Activated CD4-positive, alpha-beta memory T cell treated with anti-CD3 and anti-CD28 coated beads, Interleukin-2, amount 10 ng/mL, durations not matched to agents 7 days and 5 days (primary cell): Measurements from ENCODE around the gene NLRP4. TPM values are rescaled to one million over a fixed set of nuclear protein-coding genes. Genes with fewer than 3 reads are reported as not detected.
"Not testable (repeated sequence)": the region's sequence is repeated elsewhere in the genome, so short reads cannot be mapped to it uniquely, and the experiment has no call there.

Source experiments
- CTCF ChIA-PET: fragments of 350-600 bp; sonication (Branson Sonifier 250); formaldehyde crosslinking; loops from one replicate; lab custom pipeline; 2021; ENCODE audit warnings: antibody characterized with exemption, inconsistent platforms; lab: Charles Lee
- POLR2A ChIA-PET: fragments of 350-600 bp; sonication (Branson Sonifier 250); formaldehyde crosslinking; loops from one replicate; lab custom pipeline; 2021; ENCODE audit warnings: antibody characterized with exemption; lab: Charles Lee
- DNase-seq: peaks from one replicate; pipeline ENCODE4 v3.0.0-alpha.2; 2020
- H3K27ac Mint-ChIP-seq: one replicate; pipeline ENCODE4 v1.8.0; 2021; ENCODE audit warnings: mild to moderate bottlenecking, mixed read lengths
- H3K27me3 Mint-ChIP-seq: one replicate; pipeline ENCODE4 v1.8.0; 2021; ENCODE audit warnings: mixed read lengths
- H3K36me3 Mint-ChIP-seq: one replicate; pipeline ENCODE4 v1.8.0; 2021; ENCODE audit warnings: low read depth, mixed read lengths
- H3K4me1 Mint-ChIP-seq: one replicate; pipeline ENCODE4 v1.8.0; 2021; ENCODE audit warnings: mixed read lengths
- H3K4me3 Mint-ChIP-seq: one replicate; pipeline ENCODE4 v1.8.0; 2021; ENCODE audit warnings: mild to moderate bottlenecking, mixed read lengths
- H3K9me3 Mint-ChIP-seq: one replicate; pipeline ENCODE4 v1.8.0; 2021; ENCODE audit warnings: mixed read lengths
- total RNA-seq, 2 experiments: library from RNA; stranded (reverse); gene quantifications; one replicate each; pipeline ENCODE4 v1.2.3, GENCODE V29; 2021

Gene NLRP4
- total RNA-seq, 2 experiments from 2014 or later = not detected

DNA sequence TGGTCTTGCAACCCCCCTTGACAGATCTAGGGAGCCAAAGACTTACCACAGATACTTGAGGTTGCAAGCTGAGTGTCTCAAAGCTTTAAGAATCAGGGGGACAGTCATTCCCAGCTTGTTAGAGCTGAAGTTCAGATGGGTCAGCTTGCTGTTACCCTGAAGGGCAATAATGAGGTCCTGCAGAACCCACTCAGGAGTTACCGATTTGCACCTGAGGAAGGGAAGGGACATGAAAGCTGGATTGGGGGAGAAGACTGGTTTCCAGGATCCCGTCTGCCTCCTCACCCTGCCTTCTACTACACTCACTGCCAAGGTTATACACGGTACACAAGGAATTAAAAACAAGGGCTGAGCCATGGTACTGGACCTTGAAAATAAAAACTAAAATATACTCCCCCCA is 71.4 kb downstream of the NLRP4 start:
- ChIA-PET POLR2A (no interaction called here), CTCF (no interaction called here)
- H3K27me3 Mint-ChIP-seq = no peaks in the 10 kb centered on the region
- H3K4me1 Mint-ChIP-seq = no peaks in the 10 kb centered on the region
- H3K9me3 Mint-ChIP-seq = peaks cover 23% of the 10 kb centered on the region
- no peak overlapping the region for H3K27ac Mint-ChIP-seq
- no peak overlapping the region for H3K4me3 Mint-ChIP-seq
- no peaks in the 10 kb centered on the region for H3K36me3 Mint-ChIP-seq
- DNase-seq = no peak

DNA sequence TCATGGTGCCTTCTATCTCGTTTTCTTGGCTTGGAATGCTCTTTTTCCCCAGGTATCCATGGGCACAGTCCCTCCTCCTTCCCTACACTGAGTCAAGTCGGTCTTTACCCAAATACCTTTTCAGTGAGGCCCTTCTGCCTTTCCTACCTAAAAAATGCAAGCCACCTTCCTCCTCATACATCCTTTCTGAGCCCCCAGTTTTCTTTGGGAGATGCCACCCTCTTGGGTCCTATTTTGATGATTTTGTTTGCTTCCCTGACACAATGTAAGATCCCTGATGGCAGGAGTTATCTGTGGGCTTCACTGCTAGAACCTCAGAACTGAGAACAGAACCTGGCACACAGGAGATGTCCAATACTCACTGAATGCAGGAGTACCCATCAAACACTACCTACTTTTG is 73.5 kb downstream of the NLRP4 start:
- Mint-ChIP-seq H3K36me3 (no peaks in the 10 kb centered on the region), H3K4me3 (no peak overlapping the region), H3K9me3 (peaks cover 19% of the 10 kb centered on the region), H3K27me3 (no peaks in the 10 kb centered on the region), H3K27ac (no peak overlapping the region), H3K4me1 (no peaks in the 10 kb centered on the region)
- ChIA-PET POLR2A (no interaction called here), CTCF (no interaction called here)
- DNase-seq = no peak

DNA sequence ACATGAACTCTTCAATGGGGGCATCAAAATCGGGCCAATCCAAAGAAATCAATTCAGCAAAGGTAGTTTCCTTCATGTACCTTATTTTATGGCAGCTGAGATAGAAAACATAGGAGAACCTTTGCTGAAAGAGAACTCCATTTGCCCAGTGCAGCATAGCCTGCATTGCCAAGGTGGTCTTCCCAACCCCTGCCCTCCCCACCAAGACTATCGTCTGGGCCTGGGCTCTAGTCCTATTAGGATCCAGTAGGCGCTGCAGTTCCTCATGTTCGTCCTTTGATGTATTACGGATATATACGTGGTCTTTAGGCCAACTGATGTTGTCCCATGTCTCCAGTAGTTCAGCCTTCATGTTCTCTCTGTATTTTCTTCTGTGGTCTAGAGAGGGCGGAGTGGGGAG is 76.6 kb downstream of the NLRP4 start:
- Mint-ChIP-seq H3K9me3 (peaks cover 17% of the 10 kb centered on the region), H3K27ac (no peak overlapping the region), H3K27me3 (no peaks in the 10 kb centered on the region), H3K4me3 (no peak overlapping the region), H3K36me3 (no peaks in the 10 kb centered on the region), H3K4me1 (no peaks in the 10 kb centered on the region)
- POLR2A ChIA-PET = no interaction called here
- CTCF ChIA-PET = no interaction called here
- DNase-seq = no peak

DNA sequence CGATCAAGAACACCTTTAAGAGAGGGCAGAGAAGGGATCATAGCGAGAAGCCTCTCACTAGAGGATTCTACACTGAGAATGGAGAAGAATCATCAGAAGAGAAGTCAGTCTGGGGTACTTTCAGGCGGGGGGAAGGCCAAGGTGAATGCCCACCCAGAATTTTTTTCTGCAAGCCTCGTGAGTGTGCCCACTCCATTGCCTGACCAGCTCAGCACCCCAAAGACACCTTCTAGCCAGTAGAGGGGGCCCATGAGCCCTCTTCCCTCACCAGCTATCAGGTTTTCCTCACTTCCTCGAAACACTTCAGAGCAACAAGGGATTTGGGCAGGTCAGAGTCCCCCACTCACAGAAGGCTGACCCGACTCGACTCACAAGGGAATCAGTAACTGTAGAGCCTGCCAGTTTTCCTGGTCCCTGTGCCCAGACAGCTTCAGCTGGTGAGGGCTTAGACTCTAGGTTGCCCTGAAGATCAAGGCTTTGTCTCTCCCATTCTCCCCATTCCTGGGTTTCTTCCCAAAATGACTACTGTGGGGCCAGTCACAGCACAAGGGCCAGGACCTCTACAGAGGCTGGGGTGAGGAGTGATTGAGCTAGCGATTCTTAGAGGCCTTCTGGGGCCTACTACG is 77.4 kb downstream of the NLRP4 start:
- peaks cover 15% of the 10 kb centered on the region for H3K9me3 Mint-ChIP-seq
- no peaks in the 10 kb centered on the region for H3K27me3 Mint-ChIP-seq
- DNase-seq = no peak
- H3K36me3 Mint-ChIP-seq = no peaks in the 10 kb centered on the region
- ChIA-PET POLR2A (no interaction called here), CTCF (no interaction called here)
- H3K27ac Mint-ChIP-seq = no peak overlapping the region
- H3K4me1 Mint-ChIP-seq = no peaks in the 10 kb centered on the region
- H3K4me3 Mint-ChIP-seq = no peak overlapping the region

DNA sequence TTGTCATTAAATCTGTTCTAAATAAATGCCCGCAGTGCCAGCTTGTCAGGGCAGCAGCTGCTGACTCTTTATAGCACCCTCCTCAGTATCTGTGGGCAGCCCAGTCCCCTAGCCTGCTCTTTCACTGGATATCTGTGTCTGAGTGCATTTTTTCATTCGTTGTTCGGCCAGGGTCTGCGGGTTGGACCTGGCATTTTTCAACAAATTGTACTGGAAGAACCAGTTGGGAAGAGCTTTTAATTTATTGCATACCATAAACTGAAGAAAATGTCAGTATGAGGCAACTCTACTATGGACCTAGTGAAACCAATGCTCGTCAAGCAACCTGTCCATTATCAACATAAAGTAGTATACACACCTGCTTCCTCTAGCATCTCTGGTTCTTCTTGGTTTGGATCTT is 87.2 kb downstream of the NLRP4 start:
- H3K4me3 Mint-ChIP-seq = no peak overlapping the region
- CTCF ChIA-PET = no interaction called here
- H3K9me3 Mint-ChIP-seq = peaks cover 29% of the 10 kb centered on the region
- no peak for DNase-seq
- no peaks in the 10 kb centered on the region for H3K36me3 Mint-ChIP-seq
- POLR2A ChIA-PET = no interaction called here
- H3K27me3 Mint-ChIP-seq = no peaks in the 10 kb centered on the region
- H3K27ac Mint-ChIP-seq = no peak overlapping the region
- H3K4me1 Mint-ChIP-seq = no peaks in the 10 kb centered on the region

DNA sequence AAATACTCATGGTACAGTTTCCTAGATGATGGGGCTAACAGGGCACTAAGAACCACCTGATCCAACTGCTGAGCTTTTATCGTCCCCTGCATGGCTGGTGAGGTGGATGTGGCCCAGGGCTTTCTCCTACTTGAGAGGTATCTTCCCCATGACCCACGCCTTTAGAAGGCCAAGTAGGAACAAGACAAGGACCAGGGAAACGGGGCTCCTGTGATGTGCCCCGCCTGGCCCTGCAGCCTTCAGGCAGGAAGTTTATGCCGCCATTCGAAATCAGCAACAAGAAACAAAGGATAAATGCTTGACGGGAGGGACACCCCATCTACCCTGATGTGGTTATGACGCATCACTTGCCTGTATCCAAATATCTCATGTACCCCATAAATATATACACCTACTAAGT is 91.7 kb downstream of the NLRP4 start:
- Mint-ChIP-seq H3K4me3 (no peak overlapping the region), H3K4me1 (no peaks in the 10 kb centered on the region), H3K27ac (no peak overlapping the region), H3K27me3 (no peaks in the 10 kb centered on the region), H3K9me3 (peaks cover 24% of the 10 kb centered on the region), H3K36me3 (no peaks in the 10 kb centered on the region)
- ChIA-PET CTCF (no interaction called here), POLR2A (no interaction called here)
- DNase-seq = no peak

DNA sequence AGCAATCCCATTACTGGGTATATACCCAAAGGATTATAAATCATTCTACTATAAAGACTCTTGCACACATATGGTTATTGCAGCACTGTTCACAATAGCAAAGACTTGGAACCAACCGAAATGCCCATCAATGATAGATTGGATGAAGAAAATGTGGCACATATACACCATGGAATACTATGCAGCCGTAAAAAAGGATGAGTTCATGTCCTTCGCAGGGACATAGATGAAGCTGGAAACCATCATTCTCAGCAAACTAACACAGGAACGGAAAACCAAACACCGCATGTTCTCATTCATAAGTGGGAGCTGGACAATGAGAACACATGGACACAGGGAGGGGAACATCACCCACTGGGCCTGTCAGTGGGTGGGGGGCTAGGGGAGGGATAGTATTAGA is 92.9 kb downstream of the NLRP4 start:
- peaks cover 25% of the 10 kb centered on the region for H3K9me3 Mint-ChIP-seq
- not testable (repeated sequence) for H3K27me3 Mint-ChIP-seq

DNA sequence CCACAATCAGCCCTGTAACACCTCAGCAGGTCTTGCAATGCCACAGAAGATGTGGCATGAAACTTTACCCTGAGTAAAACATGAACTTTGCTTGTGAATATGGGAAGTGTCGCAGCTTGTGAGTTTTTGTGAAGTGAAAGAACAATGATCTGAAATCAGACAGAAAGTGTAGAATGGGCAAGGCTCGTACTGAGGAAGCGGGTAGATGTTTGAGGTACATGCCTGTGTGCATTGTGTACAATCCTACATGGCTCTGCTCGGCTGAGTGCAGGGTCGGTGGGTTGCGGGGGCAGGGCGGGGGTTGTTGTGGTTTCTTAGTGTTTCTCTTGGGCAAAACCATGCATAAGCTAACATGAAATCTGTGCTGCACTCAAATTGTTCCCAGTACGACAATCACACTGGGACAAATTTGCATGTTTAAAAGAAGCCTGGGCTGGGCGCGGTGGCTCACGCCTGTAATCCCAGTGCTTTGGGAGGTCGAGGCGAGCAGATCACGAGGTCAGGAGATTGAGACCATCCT is 94.7 kb downstream of the NLRP4 start:
- H3K27me3 Mint-ChIP-seq = no peaks in the 10 kb centered on the region
- DNase-seq = no peak
- no peak overlapping the region for H3K27ac Mint-ChIP-seq
- no peaks in the 10 kb centered on the region for H3K36me3 Mint-ChIP-seq
- H3K4me3 Mint-ChIP-seq = no peak overlapping the region
- H3K9me3 Mint-ChIP-seq = peaks cover 32% of the 10 kb centered on the region
- ChIA-PET POLR2A (no interaction called here), CTCF (no interaction called here)
- no peaks in the 10 kb centered on the region for H3K4me1 Mint-ChIP-seq

More for the DNA sequence above, 92.9 kb downstream of the NLRP4 start:
- DNase-seq, H3K4me3 Mint-ChIP-seq, H3K36me3 Mint-ChIP-seq, CTCF ChIA-PET, POLR2A ChIA-PET, H3K4me1 Mint-ChIP-seq, H3K27ac Mint-ChIP-seq: not testable (repeated sequence)

Other genes starting within 250 kb of the NLRP4 start
- gene FIZ1, start 237.0 kb upstream of the NLRP4 start, total RNA-seq = 10 to 100 TPM; 10.9 to 11.7 TPM
- gene ZNF524, start 236.3 kb upstream of the NLRP4 start, total RNA-seq = 10 to 100 TPM; 35.4 to 37.3 TPM
- 10 to 100 TPM; 15.3 to 15.4 TPM for gene ZNF865, start 230.9 kb upstream of the NLRP4 start, total RNA-seq
- gene ZNF784, start 212.0 kb upstream of the NLRP4 start, total RNA-seq = 1 to 10 TPM; 6.4 to 7.4 TPM
- 10 to 100 TPM; 35.7 to 39.7 TPM for gene ZNF580, start 195.5 kb upstream of the NLRP4 start, total RNA-seq
- gene ZNF581, start 192.9 kb upstream of the NLRP4 start, total RNA-seq = 10 to 100 TPM; 26.6 to 30.1 TPM
- gene CCDC106, start 188.3 kb upstream of the NLRP4 start, total RNA-seq = 1 to 10 TPM; 3.7 to 3.8 TPM
- 100 to 1,000 TPM; 204 to 213 TPM for gene U2AF2, start 181.5 kb upstream of the NLRP4 start, total RNA-seq
- gene EPN1, start 161.3 kb upstream of the NLRP4 start, total RNA-seq = 10 to 100 TPM; 63.9 to 64.5 TPM
- not detected for gene NLRP9, start 98.1 kb upstream of the NLRP4 start, total RNA-seq
- not detected for gene RFPL4A, start 77.4 kb upstream of the NLRP4 start, total RNA-seq
- not detected for gene RFPL4AL1, start 67.4 kb upstream of the NLRP4 start, total RNA-seq
- not detected for gene NLRP11, start 4.5 kb upstream of the NLRP4 start, total RNA-seq
- not detected for gene NLRP13, start 95.8 kb downstream of the NLRP4 start, total RNA-seq
- not detected for gene NLRP8, start 111.3 kb downstream of the NLRP4 start, total RNA-seq
- not detected for gene NLRP5, start 150.2 kb downstream of the NLRP4 start, total RNA-seq